H1 (cell line): ENCODE data around the gene CACNA2D1. TPM values are rescaled to one million over a fixed set of nuclear protein-coding genes. Genes with fewer than 3 reads are reported as not detected.

Experiments
- CTCF ChIA-PET: fragments of 300-600 bp; sonication (Branson Sonifier 250); formaldehyde crosslinking; loops from one replicate; lab custom pipeline; 2021; ENCODE audit not compliant: partially characterized antibody; lab: Charles Lee
- POLR2A ChIA-PET: fragments of 300-600 bp; sonication (Branson Sonifier 250); formaldehyde crosslinking; loops from one replicate; lab custom pipeline; 2021; ENCODE audit warnings: inconsistent platforms; ENCODE audit not compliant: partially characterized antibody; lab: Charles Lee
- DNase-seq, 2 experiments: peaks; one replicate each; pipeline versions ENCODE4 v3.0.0 to v3.0.0-alpha.2; 2010 to 2022; ENCODE audit warnings: low spot score in 2 of 2, low read depth in 1 of 2, mixed read lengths in 1 of 2
- FAIRE-seq: peaks from 2 replicates; lab custom pipeline; 2011; peaks lifted over from hg19 to GRCh38; lab: Jason Lieb, UNC
- H2AFZ ChIP-seq: 2 replicates; pipeline ENCODE4 v1.8.1; 2012; ENCODE audit warnings: low read length, inconsistent platforms
- H2AK5ac ChIP-seq: 2 replicates; pipeline ENCODE4 v1.6.1; 2013; ENCODE audit warnings: low read depth, low read length
- H2BK120ac ChIP-seq: replicated peaks from 2 replicates; pipeline ENCODE3; 2013; ENCODE audit warnings: low read depth, low read length, inconsistent platforms
- H2BK12ac ChIP-seq: 2 replicates; pipeline ENCODE4 v1.6.1; 2013; ENCODE audit warnings: low read depth, low read length
- H2BK15ac ChIP-seq: 2 replicates; pipeline ENCODE4 v1.6.1; 2013; ENCODE audit warnings: low read length
- H2BK20ac ChIP-seq: 2 replicates; pipeline ENCODE4 v1.6.1; 2013; ENCODE audit warnings: low read length
- H2BK5ac ChIP-seq: 2 replicates; pipeline ENCODE4 v1.6.1; 2013; ENCODE audit warnings: low read depth, low read length
- H3K14ac ChIP-seq: 2 replicates; pipeline ENCODE4 v1.6.1; 2013; ENCODE audit warnings: inconsistent platforms; ENCODE audit not compliant: insufficient read length
- H3K18ac ChIP-seq: 2 replicates; pipeline ENCODE4 v1.6.1; 2013; ENCODE audit warnings: low read length; ENCODE audit errors: extremely low read depth
- H3K23ac ChIP-seq: 2 replicates; pipeline ENCODE4 v1.6.1; 2013; ENCODE audit warnings: inconsistent platforms; ENCODE audit not compliant: insufficient read length
- H3K23me2 ChIP-seq: 2 replicates; pipeline ENCODE4 v1.6.1; 2013; ENCODE audit warnings: low read depth, low read length
- H3K27ac ChIP-seq: 2 replicates; pipeline ENCODE4 v1.6.1; 2011; ENCODE audit warnings: low read depth, low read length, inconsistent platforms
- H3K27me3 ChIP-seq, 4 experiments: replicated peaks in 1 of 4; 1 replicate in 1 of 4; 2 replicates in 3 of 4; pipeline versions ENCODE4 v1.6.1 to v1.8.1; 2011 to 2013; ENCODE audit warnings: low read length in 3 of 4, mild to moderate bottlenecking in 3 of 4, inconsistent platforms in 2 of 4, mixed read lengths in 2 of 4, moderate library complexity in 1 of 4; ENCODE audit not compliant: control insufficient read depth in 3 of 4, insufficient read depth in 3 of 4; ENCODE audit errors: extremely low read depth in 1 of 4
- H3K36me3 ChIP-seq, 4 experiments: 2 replicates each; pipeline versions ENCODE4 v1.6.1 to v1.8.1; 2011 to 2013; ENCODE audit warnings: mild to moderate bottlenecking in 4 of 4, low read length in 3 of 4, moderate library complexity in 2 of 4, control low read depth in 1 of 4, inconsistent platforms in 1 of 4; ENCODE audit not compliant: insufficient read depth in 4 of 4, control insufficient read depth in 2 of 4
- H3K4ac ChIP-seq: replicated peaks from 2 replicates; pipeline ENCODE3; 2013; ENCODE audit warnings: low read length, low read depth, mixed read lengths, inconsistent platforms; ENCODE audit not compliant: insufficient read length
- H3K4me1 ChIP-seq, 4 experiments: replicated peaks in 1 of 4; 1 replicate in 1 of 4; 2 replicates in 3 of 4; pipeline versions ENCODE4 v1.6.1 to v1.8.1; 2011 to 2013; ENCODE audit warnings: low read length in 3 of 4, inconsistent platforms in 2 of 4, mixed read lengths in 1 of 4; ENCODE audit not compliant: insufficient read depth in 4 of 4, control insufficient read depth in 3 of 4
- H3K4me2 ChIP-seq, 2 experiments: 2 replicates each; pipeline versions ENCODE4 v1.6.1 to v1.8.1; 2011 to 2013; ENCODE audit warnings: low read depth in 2 of 2, low read length in 2 of 2, control low read depth in 1 of 2, inconsistent platforms in 1 of 2, mild to moderate bottlenecking in 1 of 2; ENCODE audit not compliant: insufficient read depth in 1 of 2
- H3K4me3 ChIP-seq, 4 experiments: fragments of 200-600, 300-600 bp in 1 of 4; sonication (generic), shearing (Covaris generic), sonication (Bioruptor Twin) in 1 of 4; 2 replicates each; pipeline versions ENCODE4 v1.5.1 to v1.8.1; 2011 to 2016; ENCODE audit warnings: low read length in 4 of 4, low read depth in 3 of 4, control low read depth in 2 of 4, inconsistent platforms in 2 of 4, mild to moderate bottlenecking in 2 of 4, mixed read lengths in 1 of 4, moderate library complexity in 1 of 4; ENCODE audit not compliant: insufficient read depth in 2 of 4; ENCODE audit errors: extremely low read depth in 1 of 4
- H3K56ac ChIP-seq: replicated peaks from 2 replicates; pipeline ENCODE3; 2013; ENCODE audit warnings: low read depth, mild to moderate bottlenecking, mixed read lengths, low read length, inconsistent platforms; ENCODE audit not compliant: insufficient read length
- H3K79me1 ChIP-seq: 2 replicates; pipeline ENCODE4 v1.6.1; 2013; ENCODE audit warnings: low read depth, low read length, control low read depth
- H3K79me2 ChIP-seq, 2 experiments: 2 replicates each; pipeline versions ENCODE4 v1.6.1 to v1.8.1; 2012 to 2013; ENCODE audit warnings: low read length in 2 of 2, mild to moderate bottlenecking in 2 of 2, inconsistent platforms in 1 of 2; ENCODE audit not compliant: insufficient read depth in 2 of 2, control insufficient read depth in 1 of 2
- H3K9ac ChIP-seq, 4 experiments: replicated peaks in 1 of 4; 1 replicate in 1 of 4; 2 replicates in 3 of 4; pipeline versions ENCODE4 v1.6.1 to v1.8.1; 2011 to 2013; ENCODE audit warnings: low read depth in 3 of 4, low read length in 3 of 4, control low read depth in 2 of 4, mild to moderate bottlenecking in 2 of 4, moderate library complexity in 2 of 4, inconsistent platforms in 1 of 4; ENCODE audit errors: extremely low read depth in 1 of 4
- H3K9me3 ChIP-seq, 2 experiments: 2 replicates each; pipeline versions ENCODE4 v1.6.1 to v1.8.1; 2012 to 2013; ENCODE audit warnings: mild to moderate bottlenecking in 2 of 2, moderate library complexity in 2 of 2, control low read depth in 1 of 2, inconsistent platforms in 1 of 2, low read depth in 1 of 2, low read length in 1 of 2, mixed read lengths in 1 of 2; ENCODE audit not compliant: insufficient read depth in 2 of 2
- H4K20me1 ChIP-seq, 2 experiments: replicated peaks in 1 of 2; 2 replicates each; pipeline versions ENCODE3 to v1.8.1; 2011 to 2013; ENCODE audit warnings: inconsistent platforms in 2 of 2, low read length in 2 of 2, mild to moderate bottlenecking in 1 of 2; ENCODE audit not compliant: insufficient read depth in 2 of 2, control insufficient read depth in 1 of 2
- H4K5ac ChIP-seq: 2 replicates; pipeline ENCODE4 v1.6.1; 2013; ENCODE audit warnings: low read length, low read depth, mixed read lengths, inconsistent platforms; ENCODE audit not compliant: insufficient read length
- H4K8ac ChIP-seq: 2 replicates; pipeline ENCODE4 v1.8.0; 2013; ENCODE audit warnings: mild to moderate bottlenecking, moderate library complexity, low read length, inconsistent platforms; ENCODE audit not compliant: insufficient read depth; ENCODE audit errors: extremely low read depth
- H4K91ac ChIP-seq: replicated peaks from 2 replicates; pipeline ENCODE3; 2013; ENCODE audit warnings: low read length, mixed read lengths, inconsistent platforms; ENCODE audit not compliant: insufficient read length
- ASH2L ChIP-seq: fragments of 200-600, 300-600 bp; sonication (generic); IDR thresholded peaks from one replicate; pipeline ENCODE4 v1.7.1; 2017; ENCODE audit warnings: low read length
- BRCA1 ChIP-seq: IDR thresholded peaks from 2 replicates; pipeline ENCODE4 v1.6.1; 2012; ENCODE audit warnings: low read depth, low read length, improper control_type of control experiment
- EZH2 ChIP-seq: fragments of 200-600 bp; sonication (generic); IDR thresholded peaks from 2 replicates; pipeline ENCODE4 v1.7.1; 2012; ENCODE audit warnings: low read depth, mild to moderate bottlenecking, moderate library complexity, low read length, inconsistent platforms; ENCODE audit not compliant: severe bottlenecking
- FOSL1 ChIP-seq: IDR thresholded peaks from 2 replicates; pipeline ENCODE4 v1.6.1; 2011; ENCODE audit warnings: mild to moderate bottlenecking, low read depth, low read length, moderate library complexity; ENCODE audit not compliant: insufficient read depth
- GABPA ChIP-seq: IDR thresholded peaks from 2 replicates; pipeline ENCODE4 v1.6.1; 2011; ENCODE audit warnings: mild to moderate bottlenecking, low read length, moderate library complexity, borderline replicate concordance; ENCODE audit not compliant: insufficient read depth
- KDM1A ChIP-seq: fragments of 200-600, 300-600 bp; sonication (generic); IDR thresholded peaks from 2 replicates; pipeline ENCODE4 v1.7.1; 2016; ENCODE audit warnings: mild to moderate bottlenecking, low read length, borderline replicate concordance
- KDM5A ChIP-seq: fragments of 200-600 bp; IDR thresholded peaks from 2 replicates; pipeline ENCODE4 v1.7.1; 2012; ENCODE audit warnings: mild to moderate bottlenecking, low read length, inconsistent platforms, mixed read lengths
- RXRA ChIP-seq: IDR thresholded peaks from 2 replicates; pipeline ENCODE4 v1.6.1; 2011; ENCODE audit warnings: low read depth, mild to moderate bottlenecking, low read length, moderate library complexity; ENCODE audit not compliant: insufficient read depth
- SIN3A ChIP-seq, 2 experiments: IDR thresholded peaks in 1 of 2; conservative IDR thresholded peaks in 1 of 2; 2 replicates each; pipeline ENCODE4 v1.6.1; 2011 to 2012; ENCODE audit warnings: low read length in 2 of 2, improper control_type of control experiment in 1 of 2, low read depth in 1 of 2, mild to moderate bottlenecking in 1 of 2
- SP1 ChIP-seq: IDR thresholded peaks from 2 replicates; pipeline ENCODE4 v1.6.1; 2011; ENCODE audit warnings: low read depth, low read length
- SP4 ChIP-seq: IDR thresholded peaks from 2 replicates; pipeline ENCODE4 v1.6.1; 2012; ENCODE audit warnings: low read length, inconsistent platforms
- SRF ChIP-seq: IDR thresholded peaks from 2 replicates; pipeline ENCODE4 v1.6.1; 2011; ENCODE audit warnings: mild to moderate bottlenecking, low read depth, low read length, moderate library complexity
- WGBS, 2 experiments: shearing (Covaris generic) in 1 of 2; methylation state at CpG; one replicate each; pipeline versions ENCODE4 v1.1.6 to v1.1.7; 2013 to 2015; ENCODE audit warnings: low lambda C conversion rate in 2 of 2, mixed read lengths in 2 of 2, inconsistent platforms in 1 of 2, low coverage in 1 of 2, missing lambda C conversion rate in 1 of 2; ENCODE audit not compliant: insufficient replicate concordance in 2 of 2, insufficient coverage in 1 of 2, insufficient read length in 1 of 2; ENCODE audit errors: extremely low coverage in 1 of 2, missing lambda C conversion rate in 1 of 2; 5-methylcytosine and 5-hydroxymethylcytosine counted together
- polyA plus RNA-seq, 7 experiments: library from polyadenylated mRNA; depleted of rRNA in 3 of 7; stranded (reverse) in 5 of 7; unstranded in 2 of 7; fragments of >200 nt in 5 of 7; fragments of 200-250 nt in 2 of 7; gene quantifications; 1 replicate in 5 of 7; 2 replicates in 1 of 7; 4 replicates in 1 of 7; pipeline versions ENCODE4 v1.2.1 to v1.2.3, GENCODE V29; 2011 to 2013; ENCODE audit warnings: missing spikeins in 2 of 7, mixed read lengths in 2 of 7
- total RNA-seq: library from RNA; stranded (reverse); fragmentation: NEBNext Ultra II Directional; extraction: Animal tissue kit (Norgen Biotek cat#: 25700); gene quantifications from 2 replicates; pipeline ENCODE4 v1.2.1, GENCODE V29; 2021
- TF ChIP-seq, protein P1 (sequence below): IDR thresholded peaks from 2 replicates; pipeline ENCODE4 v1.6.1; 2011; ENCODE audit warnings: low read length, improper control_type of control experiment

Gene CACNA2D1
- total and polyA plus RNA-seq, 2 of the 8 experiments (the other 6 are each of a cell fraction or from before 2014, with no cell fraction given) = 4.3 to 27.3 TPM

DNA sequence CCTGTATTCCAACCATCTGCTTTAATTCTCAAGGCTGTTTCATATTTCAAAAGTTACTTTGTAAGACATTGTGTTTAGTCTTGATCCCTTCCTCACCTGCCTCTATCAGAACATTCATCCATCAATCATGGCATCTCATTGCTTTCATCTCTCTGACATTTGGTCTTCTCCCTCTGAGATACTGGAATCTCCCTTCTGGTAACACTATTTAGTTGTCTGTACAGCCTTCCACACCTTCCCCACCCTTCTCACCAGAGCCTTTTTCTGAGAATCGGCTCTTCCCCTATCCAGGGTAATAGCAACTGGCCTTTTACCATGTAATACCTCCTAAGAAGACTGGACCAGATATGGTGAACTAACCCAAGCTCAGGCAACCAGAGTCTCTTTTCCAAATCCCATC lies 10.1 kb downstream of the CACNA2D1 start:
- H3K23me2 ChIP-seq = no peaks in the 10 kb centered on the region
- H3K23ac ChIP-seq = no peak overlapping the region
- no peak overlapping the region for H3K4me2 ChIP-seq
- H4K5ac ChIP-seq = no peak overlapping the region
- WGBS, 2 experiments = 87% methylated on average over 1 of the region's 1 CpG; no CpG with 5 or more reads in 1 of the 2 experiments
- no peak for DNase-seq
- no peak overlapping the region for H3K4me3 ChIP-seq
- H4K91ac ChIP-seq = no peak overlapping the region
- no peak overlapping the region for H4K8ac ChIP-seq
- H2BK120ac ChIP-seq = no peak overlapping the region
- H4K20me1 ChIP-seq = peaks cover 0 to 2% of the 10 kb centered on the region in 2 experiments
- no peak overlapping the region for H2AK5ac ChIP-seq
- no peak overlapping the region for H3K27ac ChIP-seq
- no peak overlapping the region for H2AFZ ChIP-seq
- H2BK5ac ChIP-seq = no peak overlapping the region
- ChIA-PET CTCF (no interaction called here), POLR2A (no interaction called here)
- no peaks in the 10 kb centered on the region for H3K9me3 ChIP-seq
- peaks cover 0 to 1% (median 0%) of the 10 kb centered on the region in 4 experiments; a peak in 3 of 7 replicates for H3K4me1 ChIP-seq
- no peak for FAIRE-seq
- no peak overlapping the region for H2BK20ac ChIP-seq
- no peak overlapping the region for H2BK12ac ChIP-seq
- H3K36me3 ChIP-seq = no peaks in the 10 kb centered on the region
- H3K79me1 ChIP-seq = no peaks in the 10 kb centered on the region; the same call in 1 of the 2 replicates
- no peak overlapping the region for H3K9ac ChIP-seq
- H3K14ac ChIP-seq = no peak overlapping the region
- H3K18ac ChIP-seq = no peak overlapping the region
- H3K56ac ChIP-seq = no peak overlapping the region
- peaks cover 0 to 66% of the 10 kb centered on the region in 2 experiments; a peak in 3 of 4 replicates for H3K79me2 ChIP-seq
- H2BK15ac ChIP-seq = no peak overlapping the region
- no peak overlapping the region for H3K4ac ChIP-seq
- H3K27me3 ChIP-seq = no peaks in the 10 kb centered on the region
- TF ChIP-seq EZH2 (no peak), KDM5A (no peak), ASH2L (no peak), FOSL1 (no peak), SP4 (no peak), SIN3A (conservative IDR thresholded peaks at IDR 0.05 in 1 of 2, IDR thresholded peaks at IDR 0.05 in 1 of 2; ENCODE audit: low read depth in 1 of 2, low read length in 2 of 2) (no peak), BRCA1 (no peak), RXRA (no peak), KDM1A (no peak), GABPA (no peak), SP1 (no peak), SRF (no peak)
- TF ChIP-seq, protein P1, sequence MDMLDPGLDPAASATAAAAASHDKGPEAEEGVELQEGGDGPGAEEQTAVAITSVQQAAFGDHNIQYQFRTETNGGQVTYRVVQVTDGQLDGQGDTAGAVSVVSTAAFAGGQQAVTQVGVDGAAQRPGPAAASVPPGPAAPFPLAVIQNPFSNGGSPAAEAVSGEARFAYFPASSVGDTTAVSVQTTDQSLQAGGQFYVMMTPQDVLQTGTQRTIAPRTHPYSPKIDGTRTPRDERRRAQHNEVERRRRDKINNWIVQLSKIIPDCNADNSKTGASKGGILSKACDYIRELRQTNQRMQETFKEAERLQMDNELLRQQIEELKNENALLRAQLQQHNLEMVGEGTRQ = no peak
